OCI-LY1 (cell line): ENCODE data around the gene TRIM26.

Experiments
- H2AFZ ChIP-seq: fragments of 200-600 bp; sonication (generic), shearing (Covaris generic); 2 replicates; pipeline ENCODE4 v1.6.0; 2014; ENCODE audit warnings: antibody characterized with exemption, mild to moderate bottlenecking, low read length
- H3F3A ChIP-seq: fragments of 200-600 bp; sonication (generic), shearing (Covaris generic); 2 replicates; pipeline ENCODE4 v1.6.0; 2014; ENCODE audit warnings: mild to moderate bottlenecking, antibody characterized with exemption, low read length, moderate library complexity; ENCODE audit not compliant: insufficient read depth
- H3K27ac ChIP-seq: fragments of 200-600 bp; sonication (generic); 2 replicates; pipeline ENCODE4 v1.5.1; 2014; ENCODE audit warnings: low read length, mixed run types, mild to moderate bottlenecking, low read depth; ENCODE audit not compliant: poor library complexity, severe bottlenecking
- H3K27me3 ChIP-seq: fragments of 200-600 bp; sonication (generic); 2 replicates; pipeline ENCODE4 v1.6.0; 2014; ENCODE audit warnings: antibody characterized with exemption, mild to moderate bottlenecking, low read length, moderate library complexity; ENCODE audit not compliant: insufficient read depth
- H3K36me3 ChIP-seq: fragments of 200-600 bp; sonication (generic); 2 replicates; pipeline ENCODE4 v1.6.1; 2014; ENCODE audit warnings: mild to moderate bottlenecking, antibody characterized with exemption, low read length, moderate library complexity, mixed read lengths; ENCODE audit not compliant: insufficient read depth
- H3K4me1 ChIP-seq: fragments of 200-600 bp; sonication (generic); 2 replicates; pipeline ENCODE4 v1.5.1; 2014; ENCODE audit warnings: mild to moderate bottlenecking, low read length, moderate library complexity; ENCODE audit not compliant: insufficient read depth, severe bottlenecking
- H3K4me2 ChIP-seq: fragments of 200-600 bp; sonication (generic), shearing (Covaris generic); 2 replicates; pipeline ENCODE4 v1.6.1; 2014; ENCODE audit warnings: low read length
- H3K4me3 ChIP-seq: fragments of 200-600 bp; sonication (generic); 2 replicates; pipeline ENCODE4 v1.5.1; 2014; ENCODE audit warnings: low read length, low read depth, mild to moderate bottlenecking, mixed read lengths; ENCODE audit not compliant: poor library complexity, severe bottlenecking
- H3K79me2 ChIP-seq: fragments of 200-600 bp; shearing (Covaris generic); 2 replicates; pipeline ENCODE4 v1.6.1; 2016; ENCODE audit warnings: mixed run types, low read length, mixed read lengths; ENCODE audit not compliant: insufficient read depth
- H3K9ac ChIP-seq: fragments of 200-600 bp; sonication (generic), shearing (Covaris generic); 2 replicates; pipeline ENCODE4 v1.6.1; 2014; ENCODE audit warnings: mild to moderate bottlenecking, low read length, mixed read lengths
- H3K9me2 ChIP-seq: fragments of 200-600 bp; sonication (generic), shearing (Covaris generic); 2 replicates; pipeline ENCODE4 v1.6.1; 2014; ENCODE audit warnings: low read depth, mild to moderate bottlenecking, low read length, mixed read lengths
- H3K9me3 ChIP-seq: fragments of 200-600 bp; shearing (Covaris generic); 2 replicates; pipeline ENCODE4 v1.6.1; 2014; ENCODE audit warnings: low read length, mixed read lengths
- H4K20me1 ChIP-seq: fragments of 200-600 bp; sonication (generic), shearing (Covaris generic); 2 replicates; pipeline ENCODE4 v1.6.0; 2016; ENCODE audit warnings: mild to moderate bottlenecking, low read length; ENCODE audit not compliant: insufficient read depth
- EZH2 ChIP-seq: fragments of 200-600 bp; sonication (generic), shearing (Covaris generic); IDR thresholded peaks from 2 replicates; pipeline ENCODE4 v1.8.0; 2017; ENCODE audit warnings: borderline replicate concordance, mixed run types, mild to moderate bottlenecking, antibody characterized with exemption, low read length, moderate library complexity, mixed read lengths
- TF ChIP-seq, protein P1 (sequence below): fragments of 200-600 bp; sonication (generic), shearing (Covaris generic); IDR thresholded peaks from 2 replicates; pipeline ENCODE4 v1.5.1; 2017; ENCODE audit warnings: mild to moderate bottlenecking, antibody characterized with exemption, low read length, moderate library complexity, mixed read lengths

Gene TRIM26

DNA sequence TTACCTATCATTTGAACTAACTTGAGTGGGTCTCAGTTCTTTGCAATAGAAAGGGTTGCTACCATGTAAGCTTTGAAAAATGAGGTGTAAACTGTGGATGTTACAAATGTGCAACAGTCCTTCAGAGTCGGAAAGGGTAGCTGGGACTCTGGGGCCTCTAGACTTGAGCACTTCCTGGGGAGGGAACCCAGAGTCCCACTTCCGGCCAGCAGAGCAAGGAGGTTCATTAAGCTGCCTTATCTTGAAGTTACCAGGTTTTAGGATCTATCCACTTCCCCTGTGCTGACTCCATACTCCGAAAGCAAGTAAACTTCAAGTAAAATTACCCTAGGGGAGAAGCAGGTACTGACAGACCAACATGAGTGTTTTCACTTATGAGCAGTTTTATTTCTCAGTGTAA is 61.6 kb downstream of the TRIM26 start:
- no peaks in the 10 kb centered on the region for H3K36me3 ChIP-seq
- no peak overlapping the region for H2AFZ ChIP-seq
- peaks cover 4% of the 10 kb centered on the region for H3K27me3 ChIP-seq
- no peak overlapping the region for H3K9ac ChIP-seq
- H3K79me2 ChIP-seq: no peaks in the 10 kb centered on the region
- no peaks in the 10 kb centered on the region for H3K9me2 ChIP-seq
- no peak overlapping the region for H3K4me2 ChIP-seq
- H3K9me3 ChIP-seq: no peaks in the 10 kb centered on the region
- H3K4me3 ChIP-seq: no peak overlapping the region
- H3K27ac ChIP-seq: no peak overlapping the region
- no peaks in the 10 kb centered on the region for H3K4me1 ChIP-seq
- TF ChIP-seq EZH2: no peak
- TF ChIP-seq, protein P1, sequence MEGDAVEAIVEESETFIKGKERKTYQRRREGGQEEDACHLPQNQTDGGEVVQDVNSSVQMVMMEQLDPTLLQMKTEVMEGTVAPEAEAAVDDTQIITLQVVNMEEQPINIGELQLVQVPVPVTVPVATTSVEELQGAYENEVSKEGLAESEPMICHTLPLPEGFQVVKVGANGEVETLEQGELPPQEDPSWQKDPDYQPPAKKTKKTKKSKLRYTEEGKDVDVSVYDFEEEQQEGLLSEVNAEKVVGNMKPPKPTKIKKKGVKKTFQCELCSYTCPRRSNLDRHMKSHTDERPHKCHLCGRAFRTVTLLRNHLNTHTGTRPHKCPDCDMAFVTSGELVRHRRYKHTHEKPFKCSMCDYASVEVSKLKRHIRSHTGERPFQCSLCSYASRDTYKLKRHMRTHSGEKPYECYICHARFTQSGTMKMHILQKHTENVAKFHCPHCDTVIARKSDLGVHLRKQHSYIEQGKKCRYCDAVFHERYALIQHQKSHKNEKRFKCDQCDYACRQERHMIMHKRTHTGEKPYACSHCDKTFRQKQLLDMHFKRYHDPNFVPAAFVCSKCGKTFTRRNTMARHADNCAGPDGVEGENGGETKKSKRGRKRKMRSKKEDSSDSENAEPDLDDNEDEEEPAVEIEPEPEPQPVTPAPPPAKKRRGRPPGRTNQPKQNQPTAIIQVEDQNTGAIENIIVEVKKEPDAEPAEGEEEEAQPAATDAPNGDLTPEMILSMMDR: no peak
- H3F3A ChIP-seq: no peaks in the 10 kb centered on the region
- H4K20me1 ChIP-seq: no peaks in the 10 kb centered on the region

DNA sequence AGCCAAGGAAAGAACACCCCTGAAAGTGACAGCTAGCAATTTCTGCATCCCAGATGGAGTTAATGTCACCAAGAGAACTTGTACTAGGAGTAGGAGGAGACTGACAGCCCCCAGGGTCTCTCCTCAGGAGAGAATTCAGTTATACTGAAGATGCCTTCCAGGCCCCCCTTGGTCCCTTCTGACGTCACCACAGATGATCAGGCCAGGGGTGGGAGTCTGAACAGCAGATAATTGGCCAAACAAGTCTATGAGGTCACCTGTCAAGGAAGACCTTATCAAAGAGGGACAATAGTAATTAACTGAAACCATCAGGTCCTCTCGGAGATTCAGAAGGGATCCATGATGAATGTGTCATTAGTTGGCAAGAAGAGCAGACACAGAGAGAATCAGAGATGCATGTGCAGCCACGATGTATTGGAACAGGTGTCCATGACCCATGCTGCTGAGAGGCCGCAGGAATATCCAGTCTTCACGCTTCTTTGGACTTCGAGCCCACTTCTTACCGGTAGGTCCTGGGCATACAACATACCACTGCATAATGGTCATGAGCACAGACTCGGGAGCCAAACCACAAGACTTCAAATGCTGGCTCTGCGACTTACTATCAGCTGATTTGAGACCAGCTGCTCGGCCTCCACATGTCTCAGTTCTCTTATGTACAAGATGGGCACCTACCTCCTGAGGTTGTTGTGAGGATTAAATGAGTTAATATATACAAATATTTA is 62.4 kb downstream of the TRIM26 start:
- Histone ChIP-seq H3K36me3 (no peaks in the 10 kb centered on the region), H3K27me3 (no peaks in the 10 kb centered on the region; the same call in none of the 2 replicates), H3F3A (no peaks in the 10 kb centered on the region), H4K20me1 (no peaks in the 10 kb centered on the region), H3K9me2 (no peaks in the 10 kb centered on the region), H2AFZ (no peak overlapping the region), H3K4me1 (no peaks in the 10 kb centered on the region), H3K4me2 (no peak overlapping the region), H3K9ac (no peak overlapping the region), H3K27ac (no peak overlapping the region), H3K79me2 (no peaks in the 10 kb centered on the region), H3K4me3 (no peak overlapping the region), H3K9me3 (no peaks in the 10 kb centered on the region)
- TF ChIP-seq, protein P1: no peak
- no peak for TF ChIP-seq EZH2

DNA sequence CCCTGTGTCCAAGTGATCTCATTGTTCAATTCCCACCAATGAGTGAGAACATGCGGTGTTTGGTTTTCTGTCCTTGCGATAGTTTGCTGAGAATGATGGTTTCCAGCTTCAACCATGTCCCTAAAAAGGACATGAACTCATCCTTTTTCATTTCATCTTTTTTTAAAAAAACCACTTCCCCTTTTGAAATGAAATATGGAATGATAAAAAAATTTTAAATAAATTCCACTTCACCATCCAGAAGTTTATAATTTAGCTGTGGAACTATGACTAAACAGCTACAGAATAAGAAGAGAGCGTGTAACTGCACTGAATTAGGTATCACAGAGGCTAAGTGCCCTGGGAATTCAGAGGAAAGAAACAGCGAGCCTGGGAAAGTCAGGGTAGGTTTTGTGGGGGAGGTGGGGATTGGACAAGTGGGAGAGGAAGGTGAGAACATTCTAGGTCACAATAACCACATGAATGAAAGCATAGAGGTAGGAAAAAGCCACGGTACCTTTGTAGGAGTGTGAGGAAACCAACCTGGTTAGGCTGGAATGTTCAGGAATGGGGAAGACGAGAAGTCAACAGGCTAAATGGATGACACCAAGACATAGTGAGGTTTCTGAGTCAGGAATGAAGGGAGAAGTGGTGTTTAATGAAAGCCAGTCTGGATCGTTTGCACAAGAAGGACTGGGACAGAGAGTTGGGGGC is 63.2 kb downstream of the TRIM26 start:
- Histone ChIP-seq H3K27me3 (no peaks in the 10 kb centered on the region; the same call in 1 of the 2 replicates), H3F3A (no peaks in the 10 kb centered on the region), H2AFZ (no peak overlapping the region), H3K36me3 (no peaks in the 10 kb centered on the region), H3K27ac (no peak overlapping the region), H3K9ac (no peak overlapping the region), H3K79me2 (no peaks in the 10 kb centered on the region), H3K9me3 (no peaks in the 10 kb centered on the region), H3K4me2 (no peak overlapping the region), H3K9me2 (no peaks in the 10 kb centered on the region), H4K20me1 (no peaks in the 10 kb centered on the region), H3K4me3 (no peak overlapping the region), H3K4me1 (no peaks in the 10 kb centered on the region)
- no peak for TF ChIP-seq EZH2
- TF ChIP-seq, protein P1: no peak
